GM21723 (cell line): ENCODE results near the gene ZMAT5.
"Not testable (repeated sequence)": the region's sequence is repeated elsewhere in the genome, so short reads cannot be mapped to it uniquely, and the experiment has no call there.

Experiments
- ATAC-seq: cut with Tn5 transposase; IDR thresholded peaks from one replicate; pipeline ENCODE4 v1.9.1; 2021; ENCODE audit warnings: mild to moderate bottlenecking, moderate library complexity; ENCODE audit not compliant: unreplicated experiment

The ZMAT5 gene

GRCh38 chr22:29755889-29756288 lies 10.9 kb downstream of the ZMAT5 start:
- ATAC-seq: no peak

DNA sequence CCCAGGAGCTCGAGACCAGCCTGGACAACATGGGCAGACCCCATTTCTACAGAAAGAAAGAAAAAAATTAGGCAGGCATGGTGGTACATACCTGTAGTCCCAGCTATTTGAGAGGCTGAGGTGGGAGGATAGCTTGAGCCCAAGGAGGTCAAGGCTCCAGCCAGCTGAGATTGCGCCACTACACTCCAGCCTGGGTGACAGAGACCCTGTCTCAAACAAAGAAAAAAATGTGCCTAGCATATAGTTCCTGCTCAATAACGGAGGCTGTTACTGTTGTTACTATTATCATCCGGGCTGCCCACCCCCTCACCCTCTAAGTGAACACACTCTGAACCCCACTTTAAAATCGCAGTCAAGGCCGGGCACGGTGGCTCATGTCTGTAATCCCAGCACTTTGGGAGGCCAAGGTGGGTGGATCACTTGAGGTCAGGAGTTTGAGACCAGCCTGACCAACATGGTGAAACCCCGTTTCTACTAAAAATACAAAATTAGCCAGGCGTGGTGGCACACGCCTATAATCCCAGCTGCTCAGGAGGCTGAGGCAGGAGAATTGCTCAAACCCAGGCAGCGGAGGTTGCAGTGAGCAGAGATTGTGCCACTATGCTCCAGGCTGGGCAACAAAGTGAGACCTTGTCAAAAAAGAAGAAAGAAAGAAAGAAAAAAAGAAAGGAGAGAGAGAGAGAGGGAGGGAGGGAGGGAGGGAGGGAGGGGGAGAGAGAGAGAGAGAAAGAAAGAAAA lies 12.0 kb downstream of the ZMAT5 start:
- ATAC-seq: not testable (repeated sequence)

DNA sequence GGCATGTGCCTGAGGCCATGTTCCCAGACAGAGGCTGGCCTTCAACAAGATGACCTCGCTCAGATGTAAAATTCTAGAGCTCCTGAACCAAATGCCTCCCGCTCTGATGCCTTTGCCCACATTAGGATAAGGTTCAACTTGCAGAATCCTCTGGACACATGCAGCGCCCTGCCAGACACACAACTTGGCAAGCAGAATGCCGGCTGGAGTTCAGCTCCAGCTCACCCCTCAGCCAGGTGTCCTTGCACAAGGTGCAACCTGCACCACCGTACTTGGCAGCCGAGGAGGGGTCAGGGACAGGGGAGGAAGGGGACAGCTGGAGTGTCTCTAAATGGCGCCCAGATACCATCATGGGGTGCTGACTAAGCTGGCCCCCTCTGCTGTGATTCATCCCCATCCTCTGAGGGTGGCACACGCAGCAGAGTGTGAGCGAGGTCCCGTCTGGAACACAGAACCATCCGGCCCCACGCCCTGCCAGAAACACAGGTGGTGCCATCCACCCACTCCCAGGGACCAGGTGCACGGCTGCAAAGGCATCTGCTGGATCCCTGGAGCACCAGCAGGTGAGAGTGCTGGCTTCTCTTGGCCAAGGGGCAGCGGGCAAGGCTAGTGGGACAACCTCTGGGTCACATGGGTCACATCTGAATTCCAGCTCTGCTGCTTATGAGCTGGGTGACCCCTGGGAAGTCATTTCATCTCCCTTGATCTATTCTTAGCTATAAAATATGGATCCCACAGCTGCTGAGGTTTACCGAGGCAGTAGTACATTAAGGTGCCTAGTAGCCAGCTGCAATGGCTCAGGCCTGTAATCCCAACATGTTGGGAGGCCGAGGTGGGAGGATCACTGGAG lies 12.8 kb downstream of the ZMAT5 start:
- no peak for ATAC-seq

GRCh38 chr22:29751669-29752068 lies 15.1 kb downstream of the ZMAT5 start:
- no peak for ATAC-seq

- ATAC-seq: no peak
These were observed 16.0 kb downstream of the ZMAT5 start for GRCh38 chr22:29750559-29751538.

DNA sequence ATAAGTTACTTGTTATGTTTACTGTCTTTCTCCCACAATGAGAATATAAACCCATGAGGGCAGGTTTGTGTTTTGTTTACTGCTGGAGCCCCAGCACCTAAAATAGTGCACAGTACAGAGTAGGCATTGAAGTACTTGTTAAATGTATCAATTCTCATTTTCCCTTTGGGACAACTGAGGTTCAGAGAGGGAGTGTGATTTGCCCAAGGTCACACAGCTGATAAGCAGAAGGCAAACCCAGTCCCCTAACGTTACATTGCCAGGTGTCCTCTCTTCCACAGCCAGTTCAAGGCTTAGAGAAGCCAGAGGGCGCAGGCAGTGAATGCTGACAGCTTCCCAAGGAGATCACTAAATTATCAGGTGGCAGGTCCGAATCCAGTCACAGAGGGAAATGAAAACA lies 16.8 kb downstream of the ZMAT5 start:
- no peak for ATAC-seq

DNA sequence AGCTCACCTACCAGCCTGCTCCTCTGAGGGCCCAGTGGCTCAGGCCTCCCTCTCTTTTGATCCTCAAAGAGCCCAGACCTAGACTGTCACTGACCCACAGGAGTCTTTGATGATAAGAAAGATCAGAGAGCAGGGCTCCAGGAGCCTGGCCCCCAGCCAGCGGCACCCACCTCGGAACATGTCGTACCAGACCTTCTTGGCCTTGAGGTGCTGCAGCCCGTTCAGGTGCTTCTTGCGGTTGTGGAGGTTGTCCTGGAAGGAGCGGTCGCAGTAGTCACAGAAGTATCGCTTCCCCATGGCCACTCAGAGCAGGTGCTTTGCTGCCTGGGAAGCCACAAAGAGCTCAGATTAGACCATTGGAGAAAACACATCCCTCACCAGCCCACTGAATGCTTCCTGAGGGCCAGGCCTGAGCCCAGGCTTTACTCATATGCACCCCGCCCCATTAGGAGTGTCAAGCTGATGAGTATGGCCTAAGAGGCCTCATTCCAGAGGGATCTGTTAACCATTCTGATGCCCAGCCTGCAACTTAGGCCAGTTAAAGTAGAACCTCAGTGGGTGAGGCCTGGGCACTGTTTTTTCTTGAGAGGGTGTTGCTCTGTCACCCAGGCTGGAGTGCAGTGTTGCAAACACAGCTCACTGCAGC lies 18.4 kb downstream of the ZMAT5 start:
- no peak for ATAC-seq

GRCh38 chr22:29747832-29748231 lies 19.0 kb downstream of the ZMAT5 start:
- ATAC-seq: no peak

- no peak for ATAC-seq
These were observed 21.9 kb downstream of the ZMAT5 start for GRCh38 chr22:29744902-29745301.

DNA sequence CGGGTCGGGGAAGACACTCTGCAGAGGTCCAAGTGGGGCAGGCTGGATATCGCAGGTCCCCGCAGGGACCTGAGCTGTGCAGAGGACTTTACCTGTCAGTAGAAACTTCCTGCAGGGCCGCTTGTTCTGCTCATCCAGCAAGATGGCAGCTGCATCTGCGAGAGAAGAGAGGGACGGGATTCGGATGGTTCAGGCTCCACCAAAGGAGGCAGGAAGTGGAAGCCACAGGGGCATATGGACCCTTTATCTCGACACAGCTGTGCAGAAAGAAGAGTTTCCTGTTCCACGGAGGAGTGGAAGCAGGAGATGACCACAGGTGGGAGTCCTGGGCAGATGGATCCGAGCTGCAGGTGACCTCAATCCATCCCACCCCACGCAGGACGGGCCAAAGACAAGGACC lies 24.5 kb downstream of the ZMAT5 start:
- ATAC-seq: no peak

DNA sequence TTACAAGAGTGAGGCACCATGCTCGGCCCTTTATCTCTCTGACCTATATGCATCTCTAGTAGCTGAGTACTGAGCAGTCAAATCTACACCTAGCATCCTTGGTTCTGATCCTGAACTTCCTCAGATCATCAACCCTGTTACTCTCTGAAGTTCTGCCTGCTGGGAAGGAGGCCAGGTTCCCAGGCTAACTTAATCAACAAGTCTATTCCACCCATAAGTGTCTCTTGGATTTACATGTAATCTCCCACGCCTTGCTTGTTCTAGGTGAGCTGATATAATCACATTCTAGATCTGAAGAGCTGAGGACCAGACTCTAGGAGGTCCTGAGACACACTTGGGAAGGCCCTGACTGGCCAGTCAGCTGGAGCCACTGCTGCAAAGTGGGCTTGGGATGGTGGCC lies 24.9 kb downstream of the ZMAT5 start:
- ATAC-seq: no peak

DNA sequence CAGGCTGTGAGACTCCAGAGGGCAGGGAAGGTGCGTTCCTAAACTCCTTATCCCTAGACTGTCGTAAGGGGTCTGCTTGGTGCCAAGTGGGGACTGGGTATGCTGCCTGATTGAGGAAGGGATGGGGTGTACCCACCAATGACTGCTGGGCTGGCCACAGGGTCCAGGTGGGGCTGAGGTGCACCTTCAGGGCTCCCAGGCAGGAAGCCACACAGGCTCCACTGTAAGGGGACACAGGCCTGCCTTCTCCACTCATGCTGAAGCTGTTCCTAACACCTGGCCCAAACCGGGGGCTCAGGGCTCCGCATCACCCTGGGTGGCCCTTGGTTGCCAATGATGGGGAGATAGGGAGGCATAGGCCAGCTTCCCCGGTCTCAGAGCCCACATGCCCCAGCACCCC lies 26.6 kb downstream of the ZMAT5 start:
- no peak for ATAC-seq

- no peak for ATAC-seq
These were observed 27.4 kb downstream of the ZMAT5 start for GRCh38 chr22:29739346-29739875.

DNA sequence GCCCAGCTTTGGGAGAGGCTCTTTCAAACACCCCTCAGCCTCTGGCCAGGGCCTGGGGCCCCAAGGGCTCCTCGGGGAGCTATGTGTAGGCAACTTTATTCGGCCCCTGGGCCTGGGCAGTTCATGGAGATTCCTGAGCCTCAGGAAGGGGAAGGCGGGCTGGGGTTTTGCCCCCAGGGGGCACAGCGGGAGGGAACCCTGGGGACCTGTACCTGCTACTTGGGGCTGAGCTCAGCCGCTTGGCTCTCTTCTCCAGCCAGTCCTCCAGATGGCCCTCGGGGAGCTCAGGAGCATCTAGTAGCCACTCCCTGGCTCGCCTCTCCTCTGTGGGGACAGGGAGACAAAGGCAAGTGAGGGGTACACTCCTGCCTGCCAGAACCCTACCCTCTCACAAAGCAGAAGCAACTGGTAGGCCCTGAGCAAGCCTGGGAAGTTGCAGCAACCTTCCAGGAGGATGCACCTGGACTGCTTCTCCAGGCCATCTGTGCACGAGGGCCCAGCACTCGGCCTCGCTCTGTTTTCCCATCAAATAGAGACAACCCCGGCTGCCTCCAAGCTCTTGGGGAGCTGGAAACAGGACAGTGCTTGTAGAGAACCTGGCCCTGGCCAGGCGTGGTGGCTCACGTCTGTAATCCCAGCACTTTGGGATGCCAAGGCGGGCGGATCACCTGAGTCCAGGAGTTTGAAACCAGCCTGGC lies 28.5 kb downstream of the ZMAT5 start:
- no peak for ATAC-seq

DNA sequence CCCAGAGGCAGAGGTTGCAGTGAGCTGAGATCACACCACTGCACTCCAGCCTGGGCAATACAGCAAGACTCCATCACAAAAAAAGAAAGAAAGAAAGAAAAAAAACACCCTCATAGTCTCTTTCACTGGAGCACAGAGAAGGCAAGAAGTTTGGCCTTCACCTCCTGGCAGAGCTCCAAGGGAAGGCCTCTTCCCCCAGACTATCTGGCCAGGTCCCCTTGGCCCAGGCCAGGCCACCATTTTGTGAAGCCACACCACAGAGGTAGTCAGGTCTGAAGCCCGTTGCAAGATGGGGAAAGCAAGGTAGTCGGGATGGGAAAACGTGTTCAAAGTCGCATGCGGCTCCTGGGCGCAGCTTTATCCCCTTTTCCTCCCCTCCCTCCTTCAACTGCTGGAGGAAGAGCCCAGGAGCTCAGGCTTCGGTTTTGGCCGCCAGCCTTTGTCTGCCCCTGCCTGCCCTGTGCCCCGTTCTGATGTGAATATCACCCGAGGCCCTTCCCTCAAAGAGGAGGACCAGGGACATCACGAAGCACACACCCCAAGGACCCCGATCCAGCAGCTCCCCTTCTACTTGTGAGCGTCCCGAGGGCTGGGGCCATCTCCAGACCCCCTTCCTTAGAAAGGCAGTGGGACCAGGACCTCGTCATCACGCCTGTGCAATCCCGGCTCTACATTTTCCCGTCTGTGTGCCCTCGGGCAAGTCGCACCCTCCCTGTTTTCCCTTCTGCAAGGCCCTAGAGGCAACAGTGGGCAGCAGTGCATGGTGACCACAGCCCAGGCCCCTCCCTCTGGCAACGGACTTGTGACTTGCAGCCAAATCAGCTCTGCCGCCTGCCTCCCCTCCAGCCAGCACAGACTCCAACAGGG lies 29.3 kb downstream of the ZMAT5 start:
- ATAC-seq: no peak

DNA sequence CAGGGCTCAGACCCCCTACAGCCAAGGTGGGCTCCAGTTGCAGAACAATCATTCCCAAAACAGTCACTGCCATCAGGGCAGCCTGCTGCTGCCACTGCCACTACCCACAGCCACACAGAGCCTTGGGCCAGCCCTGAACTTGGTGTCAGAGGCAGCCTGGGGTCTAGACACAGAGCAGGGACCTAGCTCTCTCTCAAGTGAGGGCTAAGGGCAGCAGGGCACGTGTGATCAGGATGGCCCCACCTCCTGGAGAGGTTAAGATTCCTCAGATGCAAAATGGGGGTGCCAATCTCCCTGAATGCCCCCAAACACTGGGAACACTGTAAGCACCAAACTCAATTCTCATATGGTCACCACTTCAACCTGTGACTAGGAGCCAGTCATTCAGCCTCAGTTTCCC lies 31.4 kb downstream of the ZMAT5 start:
- ATAC-seq: no peak

GRCh38 chr22:29734838-29735237 lies 32.0 kb downstream of the ZMAT5 start:
- no peak for ATAC-seq

DNA sequence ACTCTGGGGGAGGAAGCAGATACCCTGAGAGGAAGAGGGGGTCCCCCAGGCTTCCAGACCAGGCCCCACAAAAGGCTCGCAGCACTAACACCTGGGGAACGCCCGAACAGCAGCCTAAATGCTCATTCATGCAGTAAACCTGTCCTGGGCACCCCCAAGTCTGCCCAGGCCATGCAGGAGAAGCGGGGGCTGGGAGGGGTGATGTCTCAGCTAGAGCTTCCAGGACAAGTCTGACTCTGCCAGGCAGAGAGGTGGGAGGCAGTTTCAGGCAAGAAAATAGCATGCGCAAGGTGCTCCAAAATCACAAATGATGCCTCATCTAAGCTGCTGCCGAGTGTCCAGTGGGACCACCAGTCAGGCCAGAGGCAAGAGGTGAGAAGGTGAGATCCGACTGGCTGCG lies 32.4 kb downstream of the ZMAT5 start:
- ATAC-seq: no peak
